GM12878 (cell line): ENCODE measurements around the gene BATF. TPM values are rescaled to one million over a fixed set of nuclear protein-coding genes. Genes with fewer than 3 reads are reported as not detected.

Experiments
- BCL11A ChIP-seq: IDR thresholded peaks from 2 replicates; pipeline ENCODE4 v1.6.1; 2011; ENCODE audit warnings: low read depth, low read length
- BHLHE40 ChIP-seq, 2 experiments: fragments of 450-650 bp in 1 of 2; IDR thresholded peaks; 2 replicates each; pipeline ENCODE4 v1.6.1; 2011 to 2017; ENCODE audit warnings: low read depth in 2 of 2, borderline replicate concordance in 1 of 2, improper control_type of control experiment in 1 of 2, low read length in 1 of 2, mild to moderate bottlenecking in 1 of 2
- FOXM1 ChIP-seq: IDR thresholded peaks from 2 replicates; pipeline ENCODE4 v1.6.1; 2012; ENCODE audit warnings: low read depth, mild to moderate bottlenecking, inconsistent platforms, low read length, moderate library complexity
- HCFC1 ChIP-seq: fragments of 150-350 bp; IDR thresholded peaks from 2 replicates; pipeline ENCODE4 v1.6.1; 2014; ENCODE audit warnings: low read length
- LARP7 ChIP-seq: fragments of 450-650 bp; IDR thresholded peaks from 2 replicates; pipeline ENCODE4 v1.6.1; 2017; ENCODE audit warnings: mild to moderate bottlenecking
- MAX ChIP-seq: IDR thresholded peaks from 2 replicates; pipeline ENCODE4 v1.6.1; 2012; ENCODE audit warnings: low read depth, low read length, improper control_type of control experiment
- MEF2B ChIP-seq: fragments of 450-650 bp; IDR thresholded peaks from 2 replicates; pipeline ENCODE4 v1.6.1; 2018; ENCODE audit warnings: mild to moderate bottlenecking, moderate library complexity; ENCODE audit not compliant: partially characterized antibody, poor library complexity, severe bottlenecking
- MTA3 ChIP-seq: IDR thresholded peaks from 2 replicates; pipeline ENCODE4 v1.6.1; 2012; ENCODE audit warnings: low read length, inconsistent platforms, borderline replicate concordance
- PML ChIP-seq: IDR thresholded peaks from 2 replicates; pipeline ENCODE4 v1.6.1; 2012; ENCODE audit warnings: low read length, inconsistent platforms
- RAD21 ChIP-seq: IDR thresholded peaks from 2 replicates; pipeline ENCODE4 v1.6.1; 2011; ENCODE audit warnings: mild to moderate bottlenecking, low read depth, low read length, moderate library complexity; ENCODE audit not compliant: insufficient read depth
- SMAD1 ChIP-seq: fragments of 450-650 bp; IDR thresholded peaks from 2 replicates; pipeline ENCODE4 v1.6.1; 2018; ENCODE audit warnings: mild to moderate bottlenecking, low read depth; ENCODE audit not compliant: partially characterized antibody
- SUPT20H ChIP-seq: IDR thresholded peaks from 2 replicates; pipeline ENCODE4 v1.6.1; 2011; ENCODE audit warnings: low read depth, mild to moderate bottlenecking, low read length, moderate library complexity, borderline replicate concordance; ENCODE audit not compliant: control insufficient read depth
- TAF1 ChIP-seq: IDR thresholded peaks from 2 replicates; pipeline ENCODE4 v1.6.1; 2011; ENCODE audit warnings: mild to moderate bottlenecking, low read depth, low read length, borderline replicate concordance
- TBL1XR1 ChIP-seq: IDR thresholded peaks from 2 replicates; pipeline ENCODE4 v1.6.1; 2012; ENCODE audit warnings: low read depth, low read length, improper control_type of control experiment
- WRNIP1 ChIP-seq: IDR thresholded peaks from 2 replicates; pipeline ENCODE4 v1.6.1; 2011; ENCODE audit warnings: low read depth, low read length, improper control_type of control experiment, borderline replicate concordance
- ZNF592 ChIP-seq: fragments of 450-650 bp; IDR thresholded peaks from 2 replicates; pipeline ENCODE4 v1.6.1; 2017; ENCODE audit warnings: mild to moderate bottlenecking, moderate library complexity
- polyA plus RNA-seq, 11 experiments: library from polyadenylated mRNA; depleted of rRNA in 4 of 11; unstranded in 6 of 11; stranded (reverse) in 5 of 11; fragments of >200 nt; fragmentation: Nextera tagmentation in 4 of 11; fragmentation: Illumina TruSeq in 1 of 11; extraction: Ambion mirVana in 4 of 11; extraction: Trizol in 1 of 11; gene quantifications; 1 replicate in 1 of 11; 2 replicates in 10 of 11; pipeline versions ENCODE4 v1.2.1 to v1.2.3, GENCODE V29; 2011 to 2016; ENCODE audit warnings: inconsistent platforms in 2 of 11, missing spikeins in 2 of 11, low read depth in 1 of 11
- total RNA-seq, 4 experiments: library from RNA; depleted of rRNA in 3 of 4; stranded (reverse); fragments of >200 nt in 3 of 4; fragmentation: Illumina TruSeq in 1 of 4; extraction: Trizol in 1 of 4; gene quantifications; 2 replicates each; pipeline versions ENCODE4 v1.2.1 to v1.2.3, GENCODE V29; 2013 to 2021
- TF ChIP-seq, protein P1 (sequence below): IDR thresholded peaks from 2 replicates; pipeline ENCODE4 v1.6.1; 2011; ENCODE audit warnings: borderline replicate concordance, low read depth, mild to moderate bottlenecking, moderate library complexity, low read length; ENCODE audit not compliant: insufficient read depth, poor library complexity, severe bottlenecking
- TF ChIP-seq, protein P2 (sequence below): fragments of 450-650 bp; IDR thresholded peaks from 2 replicates; pipeline ENCODE4 v1.6.1; 2017; ENCODE audit warnings: antibody characterized with exemption, mild to moderate bottlenecking, moderate library complexity

BATF gene
- total and polyA plus RNA-seq, 10 of the 15 experiments (the other 5 are each of a cell fraction or from before 2014, with no cell fraction given): 10.0 to 154 (median 103) TPM

DNA sequence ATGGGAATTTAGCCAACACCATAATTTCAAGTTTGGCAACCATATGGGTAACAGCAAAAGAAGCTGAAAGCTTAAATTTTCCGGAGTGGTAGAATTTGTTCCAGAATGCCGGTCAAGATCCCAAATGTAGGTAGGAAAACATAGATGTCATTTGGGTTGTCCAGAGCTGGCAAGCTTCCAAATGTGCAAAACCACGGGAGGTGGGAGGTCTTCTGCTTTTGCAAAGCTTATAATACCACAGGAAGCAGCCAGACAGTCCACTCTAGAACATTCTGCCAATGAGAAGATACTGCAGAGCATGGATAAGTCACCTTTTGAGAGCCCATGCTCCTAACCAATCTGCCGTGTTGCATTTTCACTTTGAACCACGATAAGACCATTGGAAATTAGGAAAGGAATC, 26.4 kb upstream of the BATF start (continued):
- TF ChIP-seq ZNF592 (no peak), TAF1 (no peak), BHLHE40 (IDR thresholded peaks at IDR 0.05; ENCODE audit: borderline replicate concordance in 1 of 2, low read depth in 2 of 2, low read length in 1 of 2) (0 out of 4 replicates have a peak, but pooled peaks of 1 of the 2 experiments have one; percentile 3), FOXM1 (no peak), HCFC1 (no peak), RAD21 (no peak), MTA3 (no peak), LARP7 (no peak), PML (no peak), WRNIP1 (no peak), SUPT20H (no peak), TBL1XR1 (no peak), MEF2B (no peak), MAX (no peak), SMAD1 (peak; percentile 42), BCL11A (no peak)
- TF ChIP-seq, protein P1, sequence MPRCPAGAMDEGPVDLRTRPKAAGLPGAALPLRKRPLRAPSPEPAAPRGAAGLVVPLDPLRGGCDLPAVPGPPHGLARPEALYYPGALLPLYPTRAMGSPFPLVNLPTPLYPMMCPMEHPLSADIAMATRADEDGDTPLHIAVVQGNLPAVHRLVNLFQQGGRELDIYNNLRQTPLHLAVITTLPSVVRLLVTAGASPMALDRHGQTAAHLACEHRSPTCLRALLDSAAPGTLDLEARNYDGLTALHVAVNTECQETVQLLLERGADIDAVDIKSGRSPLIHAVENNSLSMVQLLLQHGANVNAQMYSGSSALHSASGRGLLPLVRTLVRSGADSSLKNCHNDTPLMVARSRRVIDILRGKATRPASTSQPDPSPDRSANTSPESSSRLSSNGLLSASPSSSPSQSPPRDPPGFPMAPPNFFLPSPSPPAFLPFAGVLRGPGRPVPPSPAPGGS: no peak
- TF ChIP-seq, protein P2, sequence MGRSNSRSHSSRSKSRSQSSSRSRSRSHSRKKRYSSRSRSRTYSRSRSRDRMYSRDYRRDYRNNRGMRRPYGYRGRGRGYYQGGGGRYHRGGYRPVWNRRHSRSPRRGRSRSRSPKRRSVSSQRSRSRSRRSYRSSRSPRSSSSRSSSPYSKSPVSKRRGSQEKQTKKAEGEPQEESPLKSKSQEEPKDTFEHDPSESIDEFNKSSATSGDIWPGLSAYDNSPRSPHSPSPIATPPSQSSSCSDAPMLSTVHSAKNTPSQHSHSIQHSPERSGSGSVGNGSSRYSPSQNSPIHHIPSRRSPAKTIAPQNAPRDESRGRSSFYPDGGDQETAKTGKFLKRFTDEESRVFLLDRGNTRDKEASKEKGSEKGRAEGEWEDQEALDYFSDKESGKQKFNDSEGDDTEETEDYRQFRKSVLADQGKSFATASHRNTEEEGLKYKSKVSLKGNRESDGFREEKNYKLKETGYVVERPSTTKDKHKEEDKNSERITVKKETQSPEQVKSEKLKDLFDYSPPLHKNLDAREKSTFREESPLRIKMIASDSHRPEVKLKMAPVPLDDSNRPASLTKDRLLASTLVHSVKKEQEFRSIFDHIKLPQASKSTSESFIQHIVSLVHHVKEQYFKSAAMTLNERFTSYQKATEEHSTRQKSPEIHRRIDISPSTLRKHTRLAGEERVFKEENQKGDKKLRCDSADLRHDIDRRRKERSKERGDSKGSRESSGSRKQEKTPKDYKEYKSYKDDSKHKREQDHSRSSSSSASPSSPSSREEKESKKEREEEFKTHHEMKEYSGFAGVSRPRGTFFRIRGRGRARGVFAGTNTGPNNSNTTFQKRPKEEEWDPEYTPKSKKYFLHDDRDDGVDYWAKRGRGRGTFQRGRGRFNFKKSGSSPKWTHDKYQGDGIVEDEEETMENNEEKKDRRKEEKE: no peak
- TF ChIP-seq, all 136 proteins: peak for 6
